AG09319 (cell line): ENCODE data around the gene CA9.

Experiments
- DNase-seq: peaks from one replicate; pipeline ENCODE4 v3.0.0-alpha.2; 2010; ENCODE audit warnings: low read depth; ENCODE audit errors: extremely low read depth
- CTCF ChIP-seq: IDR thresholded peaks from 2 replicates; pipeline ENCODE4 v1.5.1; 2011; ENCODE audit warnings: low read depth, mild to moderate bottlenecking, inconsistent platforms, low read length, moderate library complexity

The CA9 gene

DNA sequence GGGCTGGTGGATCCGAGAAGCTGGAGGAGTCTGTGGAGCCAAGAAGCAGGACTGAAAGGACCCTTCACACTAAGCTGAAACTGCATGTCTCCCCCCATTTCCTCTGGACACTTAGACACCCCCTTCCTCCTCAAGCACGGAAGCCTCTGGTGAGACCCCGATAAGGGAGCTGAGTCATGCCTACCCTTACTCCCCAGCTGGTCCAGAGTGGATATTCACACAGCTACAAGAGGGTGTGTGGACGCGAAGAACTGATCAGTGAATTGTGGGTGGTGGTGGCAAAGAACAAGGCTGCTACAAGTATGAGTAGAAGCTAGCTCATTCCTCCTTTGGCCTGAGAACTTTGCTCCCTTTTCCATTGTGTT, 53.9 kb downstream of the CA9 start:
- DNase-seq = no peak
- TF ChIP-seq CTCF = no peak

DNA sequence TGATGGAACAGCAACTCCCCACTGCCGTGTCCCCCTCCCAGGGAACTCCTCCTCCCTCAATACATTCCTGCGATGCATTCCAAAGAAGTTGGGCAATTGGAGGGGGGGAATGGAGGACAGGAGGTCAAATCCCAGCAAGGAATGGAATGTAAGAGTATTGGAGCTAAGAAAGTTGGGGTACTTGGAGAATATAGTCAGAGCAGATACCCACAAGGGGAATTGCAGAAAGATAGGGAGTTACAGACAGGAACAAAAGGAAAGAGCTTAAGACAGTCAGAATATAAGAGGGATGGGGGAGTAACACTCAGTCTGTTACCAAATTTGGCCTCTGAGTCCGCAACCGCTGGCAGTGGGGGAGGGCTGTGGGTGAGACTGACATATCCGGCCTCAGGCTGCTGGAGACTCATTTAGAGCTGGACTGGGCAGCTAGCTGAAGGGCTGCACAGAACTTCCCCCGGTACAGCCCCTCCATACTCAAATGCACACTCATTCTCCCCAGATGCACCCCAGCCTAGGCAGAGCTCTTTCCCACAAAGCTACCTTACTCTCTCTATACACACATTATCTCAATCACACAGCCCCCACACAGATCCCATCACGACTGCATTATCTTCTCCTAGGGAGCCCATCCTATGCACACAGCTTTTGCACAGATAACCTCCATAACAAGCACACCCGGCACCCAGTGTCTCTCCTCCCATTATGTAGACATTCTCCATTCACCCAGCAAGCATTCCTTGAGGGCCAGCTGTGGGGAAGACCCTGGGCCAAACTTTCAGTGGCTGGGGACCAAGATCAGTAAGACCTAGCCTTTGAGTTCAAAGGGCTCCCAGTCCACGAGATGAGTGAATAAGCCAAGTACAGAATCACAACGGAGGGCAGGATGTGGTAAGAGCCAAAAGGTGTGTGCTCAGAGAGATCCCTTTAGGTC, 54.6 kb downstream of the CA9 start:
- peak; percentile 68 for DNase-seq
- TF ChIP-seq CTCF = no peak

GRCh38 chr9:35729101-35729500, 55.4 kb downstream of the CA9 start:
- TF ChIP-seq CTCF = no peak
- no peak for DNase-seq

DNA sequence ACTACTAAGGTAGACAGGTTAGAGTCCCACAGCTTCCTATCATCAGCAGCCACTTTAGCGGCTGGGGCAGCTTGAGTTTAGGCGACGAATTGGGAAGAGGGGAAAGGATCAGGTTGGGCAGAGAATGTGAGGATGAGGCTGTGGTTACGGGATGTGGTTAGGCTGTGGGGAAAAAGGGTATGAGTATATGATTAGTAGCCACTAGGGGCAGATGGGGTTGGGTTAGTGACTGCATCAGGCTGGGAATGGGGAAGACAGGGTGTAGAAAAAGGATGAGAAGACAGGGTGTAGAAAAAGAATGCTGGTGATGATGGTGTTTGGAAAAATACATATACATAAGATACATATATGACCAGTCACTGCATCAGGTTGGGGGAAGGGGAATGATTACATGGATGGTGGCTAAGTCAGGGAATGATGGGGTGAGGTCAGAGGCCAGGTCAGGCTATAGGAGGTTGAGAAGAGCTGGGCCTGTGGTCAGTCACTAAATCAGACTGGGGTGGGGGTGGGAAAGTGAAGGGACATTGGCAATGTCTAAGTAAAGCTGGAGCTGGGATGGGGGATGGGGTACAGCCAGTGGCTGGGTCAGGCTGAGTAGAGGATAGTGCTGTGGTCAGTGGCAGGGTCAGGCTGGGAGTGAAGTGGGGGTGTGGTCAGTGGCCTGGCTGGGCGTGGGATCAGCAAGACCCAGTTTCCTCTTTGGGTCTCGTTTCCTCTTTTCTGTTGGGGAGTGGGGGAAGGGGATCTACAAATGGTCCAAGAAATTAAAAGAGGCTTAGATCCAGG, 56.2 kb downstream of the CA9 start:
- peak; percentile 69 for TF ChIP-seq CTCF
- DNase-seq = peak; percentile 65

DNA sequence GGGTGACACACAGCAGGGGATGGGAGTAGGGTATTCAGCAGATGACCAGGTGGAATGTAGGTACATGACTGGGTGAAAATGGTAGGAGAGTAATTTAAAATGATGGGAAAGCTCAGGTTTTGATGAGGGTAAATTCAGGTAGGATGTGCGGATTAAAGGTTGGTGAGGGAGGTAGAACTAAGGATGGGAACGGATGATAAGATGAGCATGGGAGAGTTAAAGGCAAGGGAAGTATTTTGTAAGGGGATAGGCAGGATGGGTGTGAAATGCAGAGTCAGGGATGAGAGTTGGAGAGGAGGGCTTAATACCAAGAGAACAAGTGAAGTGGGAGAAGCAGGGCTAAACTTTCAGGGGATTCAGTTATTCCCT, 56.7 kb downstream of the CA9 start:
- no peak for DNase-seq

More for the DNA sequence above, 56.7 kb downstream of the CA9 start:
- no peak for TF ChIP-seq CTCF
